Natural killer cell (primary cell): ENCODE measurements around the gene PDE8B. TPM values are rescaled to one million over a fixed set of nuclear protein-coding genes. Genes with fewer than 3 reads are reported as not detected.

Experiments used
- ATAC-seq, 3 donors: fragments of 150-1000 bp in 2 of 3; fragments of 200-7000 bp in 1 of 3; cut with Tn5 transposase; 1 replicate in 1 of 3; 2 replicates in 2 of 3; pipeline ENCODE4 v1.10.0; 2021; ENCODE audit warnings: mild to moderate bottlenecking in 2 of 3, moderate library complexity in 2 of 3
- DNase-seq, 2 donors: peaks; one replicate each; pipeline versions ENCODE4 v3.0.0 to v3.0.0-alpha.2; 2013 to 2021; ENCODE audit warnings: mixed read lengths in 1 of 2
- H3K27ac ChIP-seq: one replicate; pipeline ENCODE4 v1.5.1; 2013; ENCODE audit warnings: mild to moderate bottlenecking, low read length
- H3K27me3 ChIP-seq: one replicate; pipeline ENCODE4 v1.6.1; 2013; ENCODE audit warnings: low read length; ENCODE audit not compliant: control insufficient read depth, insufficient read depth
- H3K36me3 ChIP-seq: one replicate; pipeline ENCODE4 v1.6.1; 2013; ENCODE audit warnings: low read length; ENCODE audit not compliant: control insufficient read depth, insufficient read depth
- H3K4me1 ChIP-seq: one replicate; pipeline ENCODE4 v1.6.1; 2013; ENCODE audit warnings: low read length; ENCODE audit not compliant: control insufficient read depth, insufficient read depth
- H3K4me3 ChIP-seq: one replicate; pipeline ENCODE4 v1.5.1; 2013; ENCODE audit warnings: low read length
- H3K9me3 ChIP-seq: one replicate; pipeline ENCODE4 v1.6.1; 2013; ENCODE audit warnings: low read length; ENCODE audit not compliant: control insufficient read depth, insufficient read depth
- H3K27ac Mint-ChIP-seq, 2 donors: one replicate each; pipeline ENCODE4 v1.8.0; 2022; ENCODE audit warnings: mild to moderate bottlenecking in 2 of 2, mixed read lengths in 2 of 2, moderate library complexity in 1 of 2
- H3K27me3 Mint-ChIP-seq, 2 donors: one replicate each; pipeline ENCODE4 v1.8.0; 2022; ENCODE audit warnings: low read depth in 2 of 2, mixed read lengths in 2 of 2
- H3K36me3 Mint-ChIP-seq: one replicate; pipeline ENCODE4 v1.8.0; 2022; ENCODE audit warnings: mixed read lengths
- H3K4me1 Mint-ChIP-seq, 2 donors: one replicate each; pipeline ENCODE4 v1.8.0; 2022; ENCODE audit warnings: mixed read lengths in 2 of 2
- H3K4me3 Mint-ChIP-seq: one replicate; pipeline ENCODE4 v1.8.0; 2022; ENCODE audit warnings: mild to moderate bottlenecking, moderate library complexity, mixed read lengths
- H3K9me3 Mint-ChIP-seq, 2 donors: one replicate each; pipeline ENCODE4 v1.8.0; 2022; ENCODE audit warnings: mixed read lengths in 2 of 2
- CTCF ChIP-seq: fragments of 200-600 bp; IDR thresholded peaks from one replicate; pipeline ENCODE4 v1.8.0; 2022; ENCODE audit warnings: antibody characterized with exemption
- WGBS: methylation state at CpG from one replicate; pipeline ENCODE4 v1.1.7; 2013; ENCODE audit warnings: missing lambda C conversion rate; ENCODE audit not compliant: insufficient coverage; 5-methylcytosine and 5-hydroxymethylcytosine counted together
- intact Hi-C: fragments of 100-400 bp; cut with micrococcal nuclease; formaldehyde crosslinking; loops from one replicate; pipeline ENCODE4 v1.14.2; 2022
- total RNA-seq, 4 donors: library from RNA; stranded (reverse); fragments of 120-200 nt in 1 of 4; gene quantifications; one replicate each; pipeline versions ENCODE4 v1.2.3 to v1.2.4, GENCODE V29; 2013 to 2022

PDE8B gene
- total RNA-seq, 3 donors from 2014 or later (not counting 1 experiment from before 2014, with no cell fraction given), result 0.23 to 0.82 TPM; not detected in 1

- DNase-seq (no peak), ATAC-seq (no peak)
- Mint-ChIP-seq H3K4me1 (no peaks in the 10 kb centered on the region), H3K9me3 (no peaks in the 10 kb centered on the region), H3K27me3 (peaks cover 0 to 11% of the 10 kb centered on the region in 2 donors), H3K27ac (no peak overlapping the region), H3K4me3 (no peak overlapping the region), H3K36me3 (no peaks in the 10 kb centered on the region)
- Histone ChIP-seq H3K27ac (no peak overlapping the region), H3K4me1 (no peaks in the 10 kb centered on the region), H3K27me3 (no peaks in the 10 kb centered on the region), H3K36me3 (no peaks in the 10 kb centered on the region), H3K4me3 (no peak overlapping the region), H3K9me3 (no peaks in the 10 kb centered on the region)
- 81% methylated on average over 11 of the region's 13 CpGs for WGBS
- intact Hi-C loops, result no loop called here
- TF ChIP-seq CTCF, result no peak
These were observed 208.4 kb downstream of the PDE8B start for GRCh38 chr5:77418601-77419581.

GRCh38 chr5:77419644-77420582 is 209.4 kb downstream of the PDE8B start:
- TF ChIP-seq CTCF, result no peak
- Mint-ChIP-seq H3K4me3 (no peak overlapping the region), H3K27me3 (peaks cover 0 to 11% of the 10 kb centered on the region in 2 donors), H3K4me1 (no peaks in the 10 kb centered on the region), H3K36me3 (no peaks in the 10 kb centered on the region), H3K27ac (no peak overlapping the region), H3K9me3 (no peaks in the 10 kb centered on the region)
- H3K4me1 ChIP-seq, result no peaks in the 10 kb centered on the region
- intact Hi-C loops, result no loop called here
- ATAC-seq (no peak), DNase-seq (no peak)
- H3K9me3 ChIP-seq, result no peaks in the 10 kb centered on the region
- no peak overlapping the region for H3K4me3 ChIP-seq
- no peaks in the 10 kb centered on the region for H3K36me3 ChIP-seq
- no peak overlapping the region for H3K27ac ChIP-seq
- 95% methylated on average over 8 of the region's 8 CpGs for WGBS
- H3K27me3 ChIP-seq, result no peaks in the 10 kb centered on the region

- TF ChIP-seq CTCF, result no peak
- H3K27ac ChIP-seq, result no peak overlapping the region
- WGBS, result 62% methylated on average over 3 of the region's 3 CpGs
- no peaks in the 10 kb centered on the region for H3K4me1 Mint-ChIP-seq
- peaks cover 3% of the 10 kb centered on the region for H3K36me3 ChIP-seq
- H3K4me3 Mint-ChIP-seq, result no peak overlapping the region
- H3K9me3 ChIP-seq, result no peaks in the 10 kb centered on the region
- H3K27me3 ChIP-seq, result no peaks in the 10 kb centered on the region
- peaks cover 0 to 9% of the 10 kb centered on the region in 2 donors for H3K27me3 Mint-ChIP-seq
- H3K36me3 Mint-ChIP-seq, result no peaks in the 10 kb centered on the region
- intact Hi-C loops, result no loop called here
- no peaks in the 10 kb centered on the region for H3K4me1 ChIP-seq
- no peaks in the 10 kb centered on the region for H3K9me3 Mint-ChIP-seq
- H3K27ac Mint-ChIP-seq, result no peak overlapping the region
- no peak for DNase-seq
- no peak for ATAC-seq
- no peak overlapping the region for H3K4me3 ChIP-seq
These were observed 210.5 kb downstream of the PDE8B start for GRCh38 chr5:77420940-77421339.
